ENCODE results near the gene GSN. TPM values are rescaled to one million over a fixed set of nuclear protein-coding genes. Genes with fewer than 3 reads are reported as not detected.

GSN gene
- total RNA-seq, 1 donor from 2014 or later: 35.0 TPM

DNA sequence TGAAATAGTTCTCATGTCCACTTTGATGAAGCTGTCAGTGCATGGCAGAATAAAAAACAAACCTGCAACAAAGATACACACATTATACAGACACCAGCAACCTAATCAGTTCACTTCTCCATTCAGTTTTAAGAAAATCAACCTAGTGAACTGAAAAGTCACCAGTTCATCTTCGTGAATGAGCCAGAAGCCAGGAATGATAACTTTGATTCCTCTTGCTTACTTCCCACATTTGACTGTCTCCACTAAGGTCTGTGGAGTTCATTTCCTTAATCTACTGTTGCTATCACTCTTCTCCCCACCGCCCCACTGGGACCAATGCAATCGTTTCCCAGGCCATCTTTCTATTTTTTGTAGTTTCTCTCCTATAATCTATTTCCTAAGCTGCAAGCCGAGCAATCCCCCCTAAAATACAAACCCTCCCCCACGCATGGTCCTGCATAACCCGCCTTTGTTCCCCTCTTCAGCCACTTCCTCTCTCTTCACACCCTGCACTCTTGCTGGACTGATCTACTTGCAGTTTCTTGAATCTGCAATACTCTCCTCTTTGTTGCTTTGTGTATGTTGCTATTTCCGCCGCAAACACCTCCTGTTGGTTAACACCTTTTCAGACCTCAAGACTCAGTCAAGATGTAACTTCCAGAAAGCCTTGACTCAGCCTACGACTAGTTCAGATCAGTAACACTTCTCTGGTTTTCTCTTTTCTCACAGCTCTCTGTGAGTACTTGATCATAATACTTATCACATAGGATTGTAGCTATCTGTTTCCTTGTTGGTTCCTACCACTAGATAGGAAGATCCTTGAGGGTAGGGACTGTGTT is 85.5 kb downstream of the GSN start:
- Mint-ChIP-seq H3K27ac (no peak overlapping the region), H3K27me3 (no peaks in the 10 kb centered on the region), H3K36me3 (ENCODE audit: insufficient read depth) (no peaks in the 10 kb centered on the region), H3K4me3 (ENCODE audit: low read depth) (no peak overlapping the region), H3K9me3 (ENCODE audit: low read depth) (no peaks in the 10 kb centered on the region), H3K4me1 (ENCODE audit: low read depth) (peaks cover 1% of the 10 kb centered on the region)
- DNase-seq (ENCODE audit: low spot score, unreplicated experiment): no peak
- no peak for TF ChIP-seq CTCF (IDR thresholded peaks at IDR 0.05; ENCODE audit: unreplicated experiment)

- H3K27me3 Mint-ChIP-seq: no peaks in the 10 kb centered on the region
- no peak overlapping the region for H3K27ac Mint-ChIP-seq
- H3K4me1 Mint-ChIP-seq (ENCODE audit: low read depth): peaks cover 1% of the 10 kb centered on the region
- no peaks in the 10 kb centered on the region for H3K9me3 Mint-ChIP-seq (ENCODE audit: low read depth)
- no peak overlapping the region for H3K4me3 Mint-ChIP-seq (ENCODE audit: low read depth)
- no peaks in the 10 kb centered on the region for H3K36me3 Mint-ChIP-seq (ENCODE audit: insufficient read depth)
- DNase-seq (ENCODE audit: low spot score, unreplicated experiment): no peak
- TF ChIP-seq CTCF (IDR thresholded peaks at IDR 0.05; ENCODE audit: unreplicated experiment): no peak
Observed at GRCh38 chr9:121354141-121354540, 86.2 kb downstream of the GSN start.

DNA sequence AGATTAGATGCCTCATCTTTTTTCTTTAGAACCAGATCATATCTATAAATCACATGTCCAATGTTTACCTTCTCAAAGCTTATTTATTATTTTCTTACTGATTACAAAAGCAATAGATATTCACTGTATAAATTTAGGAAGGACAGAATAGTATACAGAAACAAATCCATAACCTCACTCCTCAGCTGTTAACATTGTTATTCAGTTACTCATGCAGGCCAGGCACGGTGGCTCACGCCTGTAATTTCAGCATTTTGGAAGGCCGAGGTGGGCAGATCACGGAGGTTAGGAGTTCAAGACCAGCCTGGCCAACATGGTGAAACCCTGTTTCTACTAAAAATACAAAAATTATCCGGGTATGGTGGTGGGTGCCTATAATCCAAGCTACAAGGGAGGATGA is 86.8 kb downstream of the GSN start:
- Mint-ChIP-seq H3K27me3 (no peaks in the 10 kb centered on the region), H3K9me3 (ENCODE audit: low read depth) (no peaks in the 10 kb centered on the region), H3K4me3 (ENCODE audit: low read depth) (no peak overlapping the region), H3K27ac (no peak overlapping the region), H3K36me3 (ENCODE audit: insufficient read depth) (no peaks in the 10 kb centered on the region), H3K4me1 (ENCODE audit: low read depth) (peaks cover 1% of the 10 kb centered on the region)
- DNase-seq (ENCODE audit: low spot score, unreplicated experiment): no peak
- no peak for TF ChIP-seq CTCF (IDR thresholded peaks at IDR 0.05; ENCODE audit: unreplicated experiment)

DNA sequence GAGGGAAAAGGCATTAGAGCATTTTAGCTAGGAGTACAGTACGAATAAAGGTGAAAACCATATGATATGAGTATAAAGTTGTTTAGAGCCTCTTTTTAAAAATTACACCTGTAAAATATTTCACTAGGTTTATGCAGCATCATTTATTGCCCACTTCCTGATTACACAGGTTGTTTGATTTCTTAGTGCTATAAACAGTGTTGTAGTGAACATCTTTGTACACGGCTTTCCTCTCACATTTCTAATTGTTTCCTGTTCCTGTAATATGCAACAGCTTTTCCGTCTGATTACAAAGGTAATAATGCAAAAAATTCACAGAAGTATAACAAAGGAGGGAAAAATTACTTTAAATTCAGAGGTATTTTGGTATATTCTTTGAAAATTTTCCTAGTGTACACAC is 89.0 kb downstream of the GSN start:
- Mint-ChIP-seq H3K4me1 (ENCODE audit: low read depth) (peaks cover 1% of the 10 kb centered on the region), H3K4me3 (ENCODE audit: low read depth) (no peak overlapping the region), H3K27me3 (no peaks in the 10 kb centered on the region), H3K9me3 (ENCODE audit: low read depth) (no peaks in the 10 kb centered on the region), H3K36me3 (ENCODE audit: insufficient read depth) (no peaks in the 10 kb centered on the region), H3K27ac (no peak overlapping the region)
- DNase-seq (ENCODE audit: low spot score, unreplicated experiment): no peak
- TF ChIP-seq CTCF (IDR thresholded peaks at IDR 0.05; ENCODE audit: unreplicated experiment): no peak

DNA sequence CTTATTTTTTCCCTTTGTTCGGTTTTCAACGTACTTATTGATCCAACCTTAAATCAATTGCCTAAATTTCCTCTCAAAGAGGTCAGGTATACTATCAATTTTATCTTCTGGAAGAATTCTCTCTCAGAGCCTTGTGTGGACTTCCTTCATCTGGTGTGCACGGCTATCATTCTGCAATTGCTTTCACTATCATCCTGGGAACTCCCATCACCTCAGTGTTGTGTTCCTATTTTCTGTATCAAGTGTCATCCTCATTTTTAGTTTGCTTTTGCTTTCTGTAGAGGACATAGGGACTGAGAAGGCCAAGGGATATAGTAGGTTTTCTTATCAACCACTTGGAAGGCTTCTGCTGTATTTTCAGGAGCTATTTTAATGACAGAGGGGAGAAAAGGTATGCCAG is 90.8 kb downstream of the GSN start:
- Mint-ChIP-seq H3K27me3 (no peaks in the 10 kb centered on the region), H3K4me1 (ENCODE audit: low read depth) (peaks cover 1% of the 10 kb centered on the region), H3K4me3 (ENCODE audit: low read depth) (no peak overlapping the region), H3K36me3 (ENCODE audit: insufficient read depth) (no peaks in the 10 kb centered on the region), H3K9me3 (ENCODE audit: low read depth) (no peaks in the 10 kb centered on the region), H3K27ac (no peak overlapping the region)
- TF ChIP-seq CTCF (IDR thresholded peaks at IDR 0.05; ENCODE audit: unreplicated experiment): no peak
- DNase-seq (ENCODE audit: low spot score, unreplicated experiment): no peak
